GM12872 (cell line): Measurements from ENCODE around the gene SPAG9.

Experiments used
- TF ChIP-seq, protein P1 (sequence below): IDR thresholded peaks from 3 replicates; pipeline ENCODE4 v1.5.1; 2011; ENCODE audit warnings: low read depth, mild to moderate bottlenecking, low read length, moderate library complexity; ENCODE audit not compliant: insufficient read depth

Gene SPAG9

DNA sequence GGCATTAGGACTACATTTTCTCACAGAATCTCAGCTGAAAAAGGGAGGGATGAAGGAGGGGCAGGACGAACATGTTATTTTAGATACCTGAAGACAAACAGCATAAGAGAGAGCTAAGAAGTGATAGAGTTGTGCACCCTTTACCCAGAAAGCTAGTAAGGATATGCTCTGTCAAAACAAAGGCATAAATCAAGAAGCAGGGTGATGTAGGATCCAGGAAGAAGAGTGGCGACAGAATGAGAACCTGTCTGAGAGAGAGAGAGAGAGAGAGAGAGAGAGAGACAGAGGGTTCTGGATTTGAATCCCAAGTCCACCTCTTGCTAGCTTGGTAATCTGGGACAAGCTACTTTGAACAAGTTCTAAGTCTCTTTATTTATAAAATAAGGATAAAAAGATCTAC lies 103.4 kb downstream of the SPAG9 start:
- TF ChIP-seq, protein P1, sequence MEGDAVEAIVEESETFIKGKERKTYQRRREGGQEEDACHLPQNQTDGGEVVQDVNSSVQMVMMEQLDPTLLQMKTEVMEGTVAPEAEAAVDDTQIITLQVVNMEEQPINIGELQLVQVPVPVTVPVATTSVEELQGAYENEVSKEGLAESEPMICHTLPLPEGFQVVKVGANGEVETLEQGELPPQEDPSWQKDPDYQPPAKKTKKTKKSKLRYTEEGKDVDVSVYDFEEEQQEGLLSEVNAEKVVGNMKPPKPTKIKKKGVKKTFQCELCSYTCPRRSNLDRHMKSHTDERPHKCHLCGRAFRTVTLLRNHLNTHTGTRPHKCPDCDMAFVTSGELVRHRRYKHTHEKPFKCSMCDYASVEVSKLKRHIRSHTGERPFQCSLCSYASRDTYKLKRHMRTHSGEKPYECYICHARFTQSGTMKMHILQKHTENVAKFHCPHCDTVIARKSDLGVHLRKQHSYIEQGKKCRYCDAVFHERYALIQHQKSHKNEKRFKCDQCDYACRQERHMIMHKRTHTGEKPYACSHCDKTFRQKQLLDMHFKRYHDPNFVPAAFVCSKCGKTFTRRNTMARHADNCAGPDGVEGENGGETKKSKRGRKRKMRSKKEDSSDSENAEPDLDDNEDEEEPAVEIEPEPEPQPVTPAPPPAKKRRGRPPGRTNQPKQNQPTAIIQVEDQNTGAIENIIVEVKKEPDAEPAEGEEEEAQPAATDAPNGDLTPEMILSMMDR = no peak

DNA sequence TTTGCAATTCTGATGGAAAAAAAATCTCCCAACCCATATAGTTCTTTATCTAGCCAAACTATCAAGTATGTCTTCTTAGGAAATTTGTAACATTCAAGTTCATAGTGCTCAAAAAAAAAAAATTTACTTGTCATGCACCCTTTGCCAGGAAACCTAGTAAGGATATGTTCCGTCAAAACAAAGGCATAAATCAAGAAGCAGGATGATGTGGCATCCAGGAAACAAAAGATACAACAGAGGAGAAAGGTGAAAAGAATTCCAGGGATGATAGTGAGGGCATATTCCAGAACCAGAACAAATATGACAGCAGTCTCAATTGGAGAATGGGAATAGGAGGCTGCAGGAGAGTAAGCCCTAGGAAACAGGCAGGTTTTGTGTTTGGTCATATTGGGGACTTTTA lies 104.6 kb downstream of the SPAG9 start:
- TF ChIP-seq, protein P1 = no peak

DNA sequence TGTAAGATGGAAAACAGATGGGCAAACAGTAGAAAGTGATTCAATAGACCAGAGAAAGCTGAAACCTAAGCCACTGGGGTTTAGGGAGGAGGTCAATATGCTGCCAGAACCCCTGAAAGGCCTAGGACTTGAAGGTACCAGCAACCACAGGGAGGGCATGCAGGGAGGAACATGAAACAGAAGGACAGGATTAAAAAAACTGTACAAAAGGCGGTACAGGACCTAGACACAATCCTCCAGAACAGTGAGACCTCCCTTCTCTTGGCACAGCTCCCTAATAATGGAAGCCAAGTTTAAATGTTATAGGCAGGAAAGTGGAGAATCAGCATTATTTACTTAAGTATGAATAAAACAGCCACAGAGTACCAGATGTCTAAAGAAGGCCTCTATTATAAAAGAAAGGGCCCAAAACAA lies 105.5 kb downstream of the SPAG9 start:
- TF ChIP-seq, protein P1 = no peak

DNA sequence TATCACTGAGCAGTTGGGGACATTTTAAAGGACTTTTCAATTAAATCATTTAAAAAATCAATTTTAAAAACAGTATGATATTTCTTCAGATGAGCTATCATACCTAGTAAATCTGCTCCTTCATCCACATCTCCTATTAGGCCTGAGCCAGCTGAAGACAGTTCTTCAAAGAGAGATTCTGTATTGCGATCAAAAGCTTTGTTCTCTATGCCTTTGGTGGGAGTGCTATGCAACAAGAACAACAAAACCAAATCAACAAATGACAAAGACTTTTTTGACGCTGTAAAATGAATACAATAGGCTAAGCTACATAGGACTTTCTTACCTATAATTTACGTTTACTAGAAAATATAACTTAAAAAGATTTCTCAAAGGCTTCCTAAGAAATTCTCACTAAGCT lies 106.5 kb downstream of the SPAG9 start:
- TF ChIP-seq, protein P1 = no peak

DNA sequence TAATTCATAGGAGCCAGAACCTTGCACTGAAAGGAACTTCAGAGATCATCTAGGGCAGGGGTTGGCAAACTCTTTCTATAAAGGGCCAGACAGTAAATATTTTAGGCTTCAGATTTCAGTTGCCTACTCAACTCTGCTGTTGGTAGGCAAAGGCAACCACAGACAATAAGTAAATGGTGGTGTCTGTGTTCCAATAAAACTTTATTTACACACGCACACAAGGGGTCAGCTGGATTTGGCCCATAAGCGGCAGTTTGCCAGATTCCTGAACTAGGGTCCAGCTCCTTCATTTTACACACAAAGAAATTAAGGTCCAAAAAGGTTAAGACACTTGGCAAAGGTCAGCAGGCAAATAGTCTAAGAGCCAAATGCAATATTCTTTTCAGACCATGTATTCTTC lies 107.3 kb downstream of the SPAG9 start:
- TF ChIP-seq, protein P1 = no peak

DNA sequence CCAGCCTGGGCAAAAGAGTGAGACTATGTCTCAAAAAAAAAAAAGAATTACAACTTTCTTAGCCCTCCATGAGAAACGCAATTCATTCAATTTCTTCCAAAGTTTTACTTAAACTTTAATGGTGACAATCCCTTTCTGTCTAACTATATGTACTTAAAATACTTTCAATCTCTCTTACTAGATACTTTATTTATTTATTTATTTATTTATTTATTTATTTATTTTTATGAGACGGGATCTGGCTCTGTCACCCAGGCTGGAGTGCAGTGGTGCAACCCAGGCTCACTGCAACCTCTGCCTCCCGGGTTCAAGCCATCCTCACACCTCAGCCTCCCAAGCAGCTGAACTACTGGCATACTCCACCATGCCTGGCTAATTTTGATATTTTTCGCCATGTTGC lies 108.1 kb downstream of the SPAG9 start:
- TF ChIP-seq, protein P1 = no peak

DNA sequence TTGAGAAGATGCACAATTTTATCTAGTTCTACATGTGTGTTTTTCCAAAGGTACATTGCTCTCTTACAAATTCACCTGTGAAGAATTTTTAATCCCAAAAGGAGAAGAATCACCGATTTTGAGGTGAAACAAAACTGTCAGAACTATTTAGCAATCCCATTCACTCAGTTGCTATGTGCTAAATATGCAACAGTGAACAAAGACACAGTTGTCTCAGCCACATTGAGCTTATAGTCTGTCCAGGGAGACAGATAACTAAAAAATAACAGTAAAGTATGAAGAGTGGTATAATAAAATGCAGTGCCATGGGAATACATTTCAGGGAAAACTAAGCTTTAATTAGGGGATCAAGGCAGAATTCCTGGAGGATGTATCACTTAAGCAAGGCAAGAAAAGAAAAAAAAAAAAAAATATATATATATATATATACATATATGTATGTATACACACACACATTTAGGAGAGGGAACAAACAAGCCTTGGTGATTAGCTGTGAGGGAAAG lies 110.4 kb downstream of the SPAG9 start:
- TF ChIP-seq, protein P1 = no peak

DNA sequence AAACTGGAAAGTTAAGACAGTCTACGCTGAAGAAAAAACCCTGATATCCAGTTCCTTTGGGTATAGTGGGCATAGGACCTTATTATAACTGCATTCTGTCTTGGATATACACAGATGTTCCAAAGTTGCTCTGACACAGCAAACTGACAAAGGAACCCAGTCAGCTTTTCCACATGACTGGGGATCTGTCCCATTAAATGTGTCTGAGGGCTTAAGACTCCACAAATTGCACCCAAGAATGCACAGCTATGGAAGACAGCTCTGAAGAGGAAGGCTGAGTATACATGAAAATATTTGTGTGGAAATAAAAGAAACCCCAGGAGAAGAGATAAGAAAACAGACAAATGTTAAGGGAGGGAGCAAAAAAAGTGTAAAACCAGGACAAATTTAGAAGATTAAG lies 114.1 kb downstream of the SPAG9 start:
- TF ChIP-seq, protein P1 = no peak
